Heart left ventricle (tissue), 16 donors: Measurements from ENCODE around the gene DNAJB1. TPM values are rescaled to one million over a fixed set of nuclear protein-coding genes. Genes with fewer than 3 reads are reported as not detected.
A peak's percentile ranks its signal among the peaks of the same experiment; 100 is the strongest.

Source experiments
- ATAC-seq, 4 donors: fragments of 200-7000 bp; cut with Tn5 transposase; one replicate each; pipeline ENCODE4 v1.9.1; 2020 to 2022; ENCODE audit warnings: moderate library complexity in 4 of 4, mild to moderate bottlenecking in 3 of 4, moderate number of reproducible peaks in 1 of 4
- DNase-seq, 5 donors: peaks; one replicate each; pipeline ENCODE4 v3.0.0-alpha.2; 2020
- H3K27ac ChIP-seq, 12 donors: fragments of 200-600 bp; sonication (generic) in 4 of 12; one replicate each; pipeline versions ENCODE4 v1.5.0 to v1.8.0; 2016 to 2022; ENCODE audit warnings: mild to moderate bottlenecking in 2 of 12
- H3K27me3 ChIP-seq, 9 donors: fragments of 200-600 bp; sonication (generic) in 2 of 9; one replicate each; pipeline versions ENCODE4 v1.5.1 to v1.8.0; 2016 to 2022; ENCODE audit warnings: mild to moderate bottlenecking in 3 of 9
- H3K36me3 ChIP-seq, 9 donors: fragments of 200-600 bp; sonication (generic) in 2 of 9; one replicate each; pipeline versions ENCODE4 v1.5.0 to v1.8.0; 2018 to 2022; ENCODE audit warnings: mild to moderate bottlenecking in 2 of 9
- H3K4me1 ChIP-seq, 12 donors: fragments of 200-600 bp; sonication (generic) in 4 of 12; one replicate each; pipeline versions ENCODE4 v1.5.0 to v1.8.0; 2016 to 2022; ENCODE audit warnings: mild to moderate bottlenecking in 3 of 12
- H3K4me3 ChIP-seq, 12 donors: fragments of 200-600 bp; sonication (generic) in 4 of 12; one replicate each; pipeline versions ENCODE4 v1.5.0 to v1.8.0; 2017 to 2022; ENCODE audit warnings: mild to moderate bottlenecking in 9 of 12, moderate library complexity in 4 of 12
- H3K9me3 ChIP-seq, 12 donors: fragments of 200-600 bp; sonication (generic) in 4 of 12; one replicate each; pipeline versions ENCODE4 v1.5.0 to v1.8.0; 2016 to 2022; ENCODE audit warnings: mild to moderate bottlenecking in 1 of 12
- CTCF ChIP-seq, 12 donors: fragments of 200-600 bp; sonication (generic) in 4 of 12; IDR thresholded peaks; one replicate each; pipeline versions ENCODE4 v1.5.0 to v1.8.0; 2018 to 2022; ENCODE audit warnings: antibody characterized with exemption in 12 of 12, mild to moderate bottlenecking in 5 of 12
- POLR2A ChIP-seq, 2 donors: fragments of 450-650 bp; IDR thresholded peaks; one replicate each; pipeline ENCODE4 v1.6.1; 2017; ENCODE audit warnings: antibody characterized with exemption in 2 of 2, mild to moderate bottlenecking in 2 of 2, moderate library complexity in 2 of 2
- WGBS, 4 donors: extraction: QIAGEN DNeasy Blood & Tissue Kit in 2 of 4; methylation state at CpG; one replicate each; pipeline versions ENCODE4 v1.1.5 to v1.1.7; 2013 to 2018; 5-methylcytosine and 5-hydroxymethylcytosine counted together
- intact Hi-C, 10 donors: fragments of 100-400 bp; cut with DNase I; formaldehyde crosslinking; loops; one replicate each; pipeline versions ENCODE4 v1.11.1 to v1.14.2; 2022
- polyA plus RNA-seq, 2 donors: library from polyadenylated mRNA; stranded (reverse); fragments of 200-250 nt; gene quantifications; one replicate each; pipeline ENCODE4 v1.2.3, GENCODE V29; 2013
- total RNA-seq, 9 donors: library from RNA; depleted of rRNA in 2 of 9; stranded (reverse); fragments of >200 nt in 2 of 9; fragmentation: NEBNext Ultra II Directional in 3 of 9; extraction: Animal tissue kit (Norgen Biotek cat#: 25700) in 3 of 9; gene quantifications; one replicate each; pipeline versions ENCODE4 v1.1.0 to v1.2.4, GENCODE V29; 2016 to 2023
- donor health status: ischemic (EF 13 %, LVEDD 7.1; RV severe dilation, severe dysfunction).
- donor health status: healthy with polysubstance abuse.
- donor health status: DM: no; HTN: yes; CAD: no.
- donor health status: DM: no; HTN: no; CAD: no.
- donor health status: ischemic (EF 25% LVEDD 6.9; RV normal size, moderate dysfunction).
- donor health status: ischemic (EF 25% LVEDD 5.7; RV mildly dilated, moderate dysfunction).
- donor health status: healthy.
- donor health status: DM: yes; HTN: yes; CAD: no.
- donor health status: ischemic (EF 35%, LVEDD 5.7; RV mildly dilated, moderate dysfunction).
- donor health status: nonischemic (EF 11% LVEDD 7.7; RV severe dilation, severe dysfunction).
- donor health status: DM: yes; HTN: yes; CAD: no.
- donor health status: PGD.
- donor health status: ischemic (EF 29% LVEDD 5.4; RV normal size, mild dysfunction).
- donor health status: nonischemic (EF 23%, LVEDD 6.1; RV moderate dilation, normal function).

DNAJB1 gene
- total and polyA plus RNA-seq, 11 donors: 27.5 to 70.6 (median 44.8) TPM

GRCh38 chr19:14540741-14541525 is 22.7 kb upstream of the DNAJB1 start:
- 90 to 94% (median 90%) methylated on average over 19 of the region's 19 CpGs for WGBS, 4 donors
- DNase-seq (no peak), ATAC-seq (no peak)
- TF ChIP-seq CTCF (IDR thresholded peaks at IDR 0.05): no peak
- TF ChIP-seq POLR2A (IDR thresholded peaks at IDR 0.05): no peak
- Histone ChIP-seq H3K36me3 (peaks cover 0 to 5% (median 0%) of the 10 kb centered on the region in 9 donors), H3K4me3 (no peak overlapping the region), H3K27me3 (no peaks in the 10 kb centered on the region), H3K4me1 (peaks cover 0 to 42% (median 20%) of the 10 kb centered on the region in 12 donors), H3K27ac (no peak overlapping the region), H3K9me3 (no peaks in the 10 kb centered on the region)
- intact Hi-C loops: no loop called here

GRCh38 chr19:14536926-14537692 is 18.9 kb upstream of the DNAJB1 start:
- Histone ChIP-seq H3K36me3 (peaks cover 0 to 12% (median 0%) of the 10 kb centered on the region in 9 donors), H3K27me3 (no peaks in the 10 kb centered on the region), H3K27ac (peak overlapping the region in 1 of 12 donors; percentile 52), H3K4me1 (peaks cover 0 to 25% (median 10%) of the 10 kb centered on the region in 12 donors), H3K4me3 (peak overlapping the region in 5 of 12 donors; percentile 10 to 35 (median 31)), H3K9me3 (no peaks in the 10 kb centered on the region)
- TF ChIP-seq POLR2A (IDR thresholded peaks at IDR 0.05) (no peak), CTCF (IDR thresholded peaks at IDR 0.05) (no peak)
- DNase-seq (peak; percentile 67 to 85 (median 74)), ATAC-seq (peak; percentile 13 to 84 (median 80))
- intact Hi-C loops: no loop called here
- WGBS, 4 donors: 20 to 25% (median 23%) methylated on average over 20 to 24 of the region's 24 CpGs

- H3K4me3 ChIP-seq: no peak overlapping the region
- peaks cover 0 to 7% (median 0%) of the 10 kb centered on the region in 9 donors for H3K36me3 ChIP-seq
- H3K4me1 ChIP-seq: peaks cover 0 to 48% (median 28%) of the 10 kb centered on the region in 12 donors
- H3K27me3 ChIP-seq: no peaks in the 10 kb centered on the region
- peak overlapping the region in 4 of 12 donors; percentile 56 to 79 (median 72) for H3K27ac ChIP-seq
- no peak for ATAC-seq
- TF ChIP-seq POLR2A (IDR thresholded peaks at IDR 0.05): no peak
- no peak for TF ChIP-seq CTCF (IDR thresholded peaks at IDR 0.05)
- H3K9me3 ChIP-seq: no peaks in the 10 kb centered on the region
- WGBS, 4 donors: 80 to 91% (median 87%) methylated on average over 5 of the region's 5 CpGs
- no peak for DNase-seq
- intact Hi-C loops: no loop called here
These were observed 15.3 kb upstream of the DNAJB1 start for GRCh38 chr19:14533450-14533849.

- Histone ChIP-seq H3K27me3 (no peaks in the 10 kb centered on the region), H3K4me1 (peaks cover 0 to 40% (median 24%) of the 10 kb centered on the region in 12 donors), H3K9me3 (no peaks in the 10 kb centered on the region), H3K36me3 (peaks cover 0 to 7% (median 0%) of the 10 kb centered on the region in 9 donors), H3K27ac (peak overlapping the region in 7 of 12 donors; percentile 82 to 95 (median 90)), H3K4me3 (peak overlapping the region in 10 of 12 donors; percentile 57 to 91 (median 74))
- no peak for TF ChIP-seq CTCF (IDR thresholded peaks at IDR 0.05)
- no peak for TF ChIP-seq POLR2A (IDR thresholded peaks at IDR 0.05)
- intact Hi-C loops: no loop called here
- WGBS, 4 donors: 65 to 74% (median 70%) methylated on average over 3 of the region's 3 CpGs
- DNase-seq (no peak), ATAC-seq (no peak)
These were observed 12.3 kb upstream of the DNAJB1 start for GRCh38 chr19:14530506-14530905.
